GM12801 (cell line): ENCODE data around the gene RAB11FIP4.

ENCODE experiments used
- CTCF ChIP-seq: IDR thresholded peaks from one replicate; pipeline ENCODE4 v1.5.1; 2011; ENCODE audit warnings: control low read depth; ENCODE audit not compliant: insufficient read length; ENCODE audit errors: extremely low read depth

RAB11FIP4 gene

DNA sequence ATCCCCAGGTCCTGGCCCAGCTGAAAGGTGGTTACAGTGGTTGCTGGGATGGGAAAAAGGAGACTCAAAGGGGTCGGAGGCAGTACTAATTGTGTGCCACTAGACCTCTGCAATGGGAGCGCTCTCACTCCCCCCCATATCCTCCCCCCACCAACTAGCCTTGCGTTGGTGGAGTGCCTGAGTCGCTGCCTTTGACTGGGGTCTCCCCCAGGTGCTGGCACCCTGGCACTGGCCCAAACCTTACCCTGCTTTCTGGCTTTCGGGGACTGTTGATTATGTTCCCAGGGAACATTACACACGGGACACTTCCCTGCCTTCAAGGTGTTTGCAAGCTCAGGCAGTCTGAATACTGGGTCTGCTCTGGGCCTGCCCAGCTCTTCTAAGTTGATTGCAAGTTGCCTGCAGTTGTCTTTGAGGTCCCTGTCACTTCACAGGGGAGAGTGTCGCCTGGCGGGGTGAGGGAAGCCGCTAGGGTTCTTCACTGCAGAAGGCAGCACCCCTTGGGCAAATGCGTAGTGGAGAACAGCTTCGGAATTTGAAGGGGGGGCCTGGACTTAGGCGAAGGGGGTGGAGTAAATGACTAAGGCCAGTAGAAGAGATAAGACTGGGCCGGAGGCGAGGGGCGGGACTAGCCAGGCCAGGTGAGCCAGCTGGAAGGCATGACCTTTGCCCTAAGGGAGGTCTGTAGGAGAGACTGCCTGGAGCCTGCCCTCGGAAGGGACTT is 98.0 kb downstream of the RAB11FIP4 start:
- no peak for TF ChIP-seq CTCF

DNA sequence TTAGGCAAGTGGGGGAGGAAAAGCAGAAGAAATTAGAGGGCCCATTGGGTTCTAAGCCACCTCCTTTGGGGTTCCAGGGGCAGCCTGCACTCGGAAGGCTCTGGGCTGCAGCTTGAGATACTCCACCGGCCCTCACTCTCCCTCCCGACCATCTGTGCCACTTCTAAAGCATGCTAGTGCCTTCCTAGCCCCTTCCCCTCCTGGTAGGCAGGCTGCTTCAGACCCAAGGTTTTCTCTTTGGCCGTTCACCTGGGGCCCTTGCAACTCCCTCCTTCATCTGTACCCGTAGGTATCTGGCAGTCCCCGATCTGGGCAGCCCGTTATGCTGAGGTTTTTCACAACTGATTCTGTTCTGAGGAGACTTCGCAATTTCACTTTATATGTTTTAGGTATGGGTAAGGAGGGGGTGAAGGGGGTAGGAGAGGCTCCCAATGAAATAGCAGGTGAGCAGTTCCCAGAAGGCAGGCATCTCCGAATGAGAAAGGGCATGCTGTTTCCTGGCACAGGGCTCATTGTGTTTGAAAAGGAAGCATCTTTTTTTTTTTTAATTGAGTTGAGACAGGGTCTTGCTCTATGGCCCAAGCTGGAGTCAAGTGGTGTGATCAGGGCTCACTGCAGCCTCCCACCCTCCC is 98.7 kb downstream of the RAB11FIP4 start:
- TF ChIP-seq CTCF: no peak

DNA sequence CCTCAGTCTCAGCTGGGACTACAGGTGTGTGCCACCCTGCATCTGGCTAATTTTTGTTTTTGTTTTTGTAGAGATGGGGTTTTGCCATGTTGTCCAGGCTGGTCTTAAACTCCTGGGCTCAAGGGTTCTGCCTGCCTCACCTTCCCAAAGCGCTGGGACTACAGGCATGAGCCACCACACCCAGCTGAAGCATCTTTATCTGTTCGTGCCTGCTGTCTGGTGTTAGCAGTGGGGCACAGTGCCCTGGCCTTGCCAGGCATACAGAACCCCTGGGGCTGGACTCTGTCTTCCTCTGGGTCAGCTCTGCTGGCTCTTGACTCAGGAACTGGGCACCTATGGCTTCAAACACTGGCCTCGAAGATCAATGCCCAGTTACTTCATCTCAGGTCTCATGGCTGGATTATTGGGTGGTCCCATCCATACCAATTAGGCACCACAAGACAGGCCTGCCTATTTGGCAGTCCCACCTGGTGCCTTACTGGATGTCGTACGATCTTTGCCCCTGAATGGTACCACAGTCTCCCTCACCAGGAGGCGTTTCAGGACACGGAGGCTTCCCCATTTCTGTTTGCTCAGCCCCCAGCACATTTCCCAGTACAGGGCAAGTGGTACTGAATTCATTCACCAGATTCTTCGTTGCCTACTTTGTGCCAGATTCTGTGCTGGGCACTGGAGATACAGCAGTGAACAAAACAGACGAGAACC is 99.3 kb downstream of the RAB11FIP4 start:
- no peak for TF ChIP-seq CTCF

DNA sequence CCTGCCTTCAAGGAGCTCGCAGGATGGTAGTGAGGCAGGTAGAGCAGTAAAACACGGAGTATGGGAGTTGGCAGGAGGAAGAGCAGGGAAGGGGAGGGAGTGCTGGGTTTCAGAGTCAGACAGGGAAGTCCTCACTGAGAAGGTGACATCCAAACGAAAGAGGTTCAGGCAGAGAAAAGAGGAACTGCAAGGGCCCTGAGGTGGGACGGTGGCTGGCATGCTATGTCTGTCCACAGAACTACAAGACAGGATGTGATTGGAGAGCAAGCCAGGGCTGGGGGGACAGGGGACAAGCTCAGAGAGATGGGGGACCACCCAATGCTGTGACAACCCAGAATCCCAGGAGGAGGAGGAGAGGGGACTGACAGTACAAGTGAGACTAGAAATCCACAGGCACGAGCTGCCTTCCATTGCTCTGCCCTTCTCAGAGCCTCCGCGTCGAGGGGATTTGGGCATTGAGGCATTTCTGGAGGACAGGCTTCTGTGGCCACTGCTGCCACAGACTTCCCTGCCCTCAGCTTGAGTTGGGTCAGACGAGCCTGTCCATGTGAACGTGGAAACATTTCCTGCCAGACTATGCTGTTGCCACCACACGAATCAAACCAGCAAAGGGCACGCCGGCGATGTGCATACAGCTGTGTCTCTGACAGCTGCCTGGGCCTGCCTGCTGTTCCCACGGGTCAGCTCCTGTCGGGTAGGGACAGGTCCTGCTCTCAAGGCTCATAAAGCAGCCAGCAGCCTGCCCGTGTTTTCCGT is 100.1 kb downstream of the RAB11FIP4 start:
- TF ChIP-seq CTCF: no peak

- TF ChIP-seq CTCF: no peak
Measured at GRCh38 chr17:31492206-31492605, 100.7 kb downstream of the RAB11FIP4 start.

- TF ChIP-seq CTCF: no peak
Measured at GRCh38 chr17:31492880-31493655, 101.6 kb downstream of the RAB11FIP4 start.
